Activated T-cell treated with anti-CD3 and anti-CD28 coated beads, Interleukin-2, amount 50 U/mL, for 4 hours (primary cell): ENCODE measurements around the gene FHIT. TPM values are rescaled to one million over a fixed set of nuclear protein-coding genes. Genes with fewer than 3 reads are reported as not detected.

Experiments
- ATAC-seq, 2 donors: fragments of 200-7000 bp; cut with Tn5 transposase; one replicate each; pipeline ENCODE4 v1.10.0; 2021
- DNase-seq: peaks from one replicate; pipeline ENCODE4 v3.0.0-alpha.2; 2020
- H3K27me3 Mint-ChIP-seq: one replicate; pipeline ENCODE4 v1.8.0; 2021; ENCODE audit warnings: low read depth, mixed read lengths
- H3K36me3 Mint-ChIP-seq: one replicate; pipeline ENCODE4 v1.8.0; 2022; ENCODE audit warnings: mixed read lengths; ENCODE audit not compliant: insufficient read depth
- H3K4me1 Mint-ChIP-seq: one replicate; pipeline ENCODE4 v1.8.0; 2021; ENCODE audit warnings: low read depth, mixed read lengths
- H3K4me3 Mint-ChIP-seq: one replicate; pipeline ENCODE4 v1.8.0; 2021; ENCODE audit warnings: mild to moderate bottlenecking, moderate library complexity, mixed read lengths
- H3K9me3 Mint-ChIP-seq: one replicate; pipeline ENCODE4 v1.8.0; 2021; ENCODE audit warnings: mixed read lengths
- total RNA-seq, 3 donors: library from RNA; stranded (reverse); gene quantifications; one replicate each; pipeline ENCODE4 v1.2.1, GENCODE V29; 2021

FHIT gene
- total RNA-seq, 3 donors from 2014 or later, result 0.66 to 5.5 (median 2.4) TPM

- H3K27me3 Mint-ChIP-seq, result peaks cover 3% of the 10 kb centered on the region
Observed at GRCh38 chr3:60403866-60404265, 847.4 kb downstream of the FHIT start.

GRCh38 chr3:60402931-60403330, 848.3 kb downstream of the FHIT start:
- Mint-ChIP-seq H3K4me1 (no peaks in the 10 kb centered on the region), H3K4me3 (no peak overlapping the region), H3K9me3 (no peaks in the 10 kb centered on the region), H3K36me3 (no peaks in the 10 kb centered on the region), H3K27me3 (no peaks in the 10 kb centered on the region)
- ATAC-seq (no peak), DNase-seq (no peak)

More at GRCh38 chr3:60403866-60404265, 847.4 kb downstream of the FHIT start:
- no peaks in the 10 kb centered on the region for H3K4me1 Mint-ChIP-seq
- DNase-seq (no peak), ATAC-seq (no peak)
- no peak overlapping the region for H3K4me3 Mint-ChIP-seq
- H3K36me3 Mint-ChIP-seq, result no peaks in the 10 kb centered on the region
- no peaks in the 10 kb centered on the region for H3K9me3 Mint-ChIP-seq

- Mint-ChIP-seq H3K27me3 (no peaks in the 10 kb centered on the region), H3K4me1 (no peaks in the 10 kb centered on the region), H3K36me3 (no peaks in the 10 kb centered on the region), H3K4me3 (no peak overlapping the region), H3K9me3 (no peaks in the 10 kb centered on the region)
- DNase-seq (no peak), ATAC-seq (no peak)
Observed at GRCh38 chr3:60399861-60400845, 851.1 kb downstream of the FHIT start.

- no peaks in the 10 kb centered on the region for H3K4me1 Mint-ChIP-seq
- ATAC-seq (no peak), DNase-seq (no peak)
- H3K27me3 Mint-ChIP-seq, result no peaks in the 10 kb centered on the region
- H3K9me3 Mint-ChIP-seq, result no peaks in the 10 kb centered on the region
- H3K36me3 Mint-ChIP-seq, result no peaks in the 10 kb centered on the region
- H3K4me3 Mint-ChIP-seq, result no peak overlapping the region
Observed at GRCh38 chr3:60399292-60399691, 852.0 kb downstream of the FHIT start.

GRCh38 chr3:60395173-60395762, 856.0 kb downstream of the FHIT start:
- H3K27me3 Mint-ChIP-seq, result no peaks in the 10 kb centered on the region
- no peak overlapping the region for H3K4me3 Mint-ChIP-seq

GRCh38 chr3:60393946-60394345, 857.3 kb downstream of the FHIT start:
- ATAC-seq, result no peak

More at GRCh38 chr3:60395173-60395762, 856.0 kb downstream of the FHIT start:
- Mint-ChIP-seq H3K36me3 (no peaks in the 10 kb centered on the region), H3K4me1 (no peaks in the 10 kb centered on the region), H3K9me3 (no peaks in the 10 kb centered on the region)
- DNase-seq (no peak), ATAC-seq (no peak)

GRCh38 chr3:60392501-60392900, 858.8 kb downstream of the FHIT start:
- Mint-ChIP-seq H3K27me3 (no peaks in the 10 kb centered on the region), H3K36me3 (no peaks in the 10 kb centered on the region), H3K4me3 (no peak overlapping the region), H3K9me3 (no peaks in the 10 kb centered on the region), H3K4me1 (no peaks in the 10 kb centered on the region)
- ATAC-seq, result no peak
- no peak for DNase-seq

More at GRCh38 chr3:60393946-60394345, 857.3 kb downstream of the FHIT start:
- no peaks in the 10 kb centered on the region for H3K4me1 Mint-ChIP-seq
- H3K4me3 Mint-ChIP-seq, result no peak overlapping the region
- no peaks in the 10 kb centered on the region for H3K9me3 Mint-ChIP-seq
- H3K27me3 Mint-ChIP-seq, result no peaks in the 10 kb centered on the region
- DNase-seq, result no peak
- H3K36me3 Mint-ChIP-seq, result no peaks in the 10 kb centered on the region

- ATAC-seq (no peak), DNase-seq (no peak)
- H3K4me1 Mint-ChIP-seq, result no peaks in the 10 kb centered on the region
- H3K4me3 Mint-ChIP-seq, result no peak overlapping the region
- H3K36me3 Mint-ChIP-seq, result no peaks in the 10 kb centered on the region
- no peaks in the 10 kb centered on the region for H3K9me3 Mint-ChIP-seq
- no peaks in the 10 kb centered on the region for H3K27me3 Mint-ChIP-seq
Observed at GRCh38 chr3:60391292-60391691, 860.0 kb downstream of the FHIT start.

- Mint-ChIP-seq H3K4me3 (no peak overlapping the region), H3K27me3 (no peaks in the 10 kb centered on the region), H3K36me3 (no peaks in the 10 kb centered on the region), H3K4me1 (no peaks in the 10 kb centered on the region), H3K9me3 (no peaks in the 10 kb centered on the region)
- ATAC-seq (no peak), DNase-seq (no peak)
Observed at GRCh38 chr3:60388731-60389130, 862.5 kb downstream of the FHIT start.

- ATAC-seq (no peak), DNase-seq (no peak)
- no peaks in the 10 kb centered on the region for H3K9me3 Mint-ChIP-seq
- no peak overlapping the region for H3K4me3 Mint-ChIP-seq
- no peaks in the 10 kb centered on the region for H3K4me1 Mint-ChIP-seq
- no peaks in the 10 kb centered on the region for H3K36me3 Mint-ChIP-seq
- no peaks in the 10 kb centered on the region for H3K27me3 Mint-ChIP-seq
Observed at GRCh38 chr3:60386306-60386705, 864.9 kb downstream of the FHIT start.

GRCh38 chr3:60384341-60384740, 866.9 kb downstream of the FHIT start:
- H3K4me1 Mint-ChIP-seq, result no peaks in the 10 kb centered on the region
- no peaks in the 10 kb centered on the region for H3K27me3 Mint-ChIP-seq
- H3K4me3 Mint-ChIP-seq, result no peak overlapping the region
- H3K9me3 Mint-ChIP-seq, result no peaks in the 10 kb centered on the region
- DNase-seq, result no peak
- no peak for ATAC-seq
- H3K36me3 Mint-ChIP-seq, result no peaks in the 10 kb centered on the region

GRCh38 chr3:60383345-60383744, 867.9 kb downstream of the FHIT start:
- DNase-seq (no peak), ATAC-seq (no peak)
- Mint-ChIP-seq H3K27me3 (no peaks in the 10 kb centered on the region), H3K9me3 (no peaks in the 10 kb centered on the region), H3K36me3 (no peaks in the 10 kb centered on the region), H3K4me1 (no peaks in the 10 kb centered on the region), H3K4me3 (no peak overlapping the region)

GRCh38 chr3:60366486-60366885, 884.8 kb downstream of the FHIT start:
- Mint-ChIP-seq H3K9me3 (peaks cover 9% of the 10 kb centered on the region), H3K4me1 (peaks cover 16% of the 10 kb centered on the region), H3K36me3 (no peaks in the 10 kb centered on the region), H3K4me3 (no peak overlapping the region), H3K27me3 (peaks cover 4% of the 10 kb centered on the region)
- no peak for ATAC-seq
- no peak for DNase-seq

GRCh38 chr3:60365360-60365759, 885.9 kb downstream of the FHIT start:
- Mint-ChIP-seq H3K4me3 (no peak overlapping the region), H3K4me1 (peaks cover 16% of the 10 kb centered on the region), H3K9me3 (peaks cover 12% of the 10 kb centered on the region), H3K36me3 (no peaks in the 10 kb centered on the region), H3K27me3 (peaks cover 2% of the 10 kb centered on the region)
- peak; percentile 71 to 77 for ATAC-seq
- DNase-seq, result no peak

- H3K36me3 Mint-ChIP-seq, result no peaks in the 10 kb centered on the region
- peaks cover 9% of the 10 kb centered on the region for H3K9me3 Mint-ChIP-seq
- ATAC-seq (no peak), DNase-seq (no peak)
- no peaks in the 10 kb centered on the region for H3K27me3 Mint-ChIP-seq
- H3K4me3 Mint-ChIP-seq, result no peak overlapping the region
- H3K4me1 Mint-ChIP-seq, result peaks cover 16% of the 10 kb centered on the region
Observed at GRCh38 chr3:60364475-60364874, 886.8 kb downstream of the FHIT start.
